GM12878 (cell line): ENCODE results near the gene UMAD1.

Source experiments
- CEBPB ChIP-seq, 2 experiments: fragments of 150-350 bp in 1 of 2; IDR thresholded peaks; 2 replicates each; pipeline ENCODE4 v1.6.1; 2012 to 2014; ENCODE audit warnings: low read depth in 2 of 2, low read length in 2 of 2, borderline replicate concordance in 1 of 2, inconsistent platforms in 1 of 2
- GATAD2B ChIP-seq: fragments of 450-650 bp; conservative IDR thresholded peaks from 2 replicates; pipeline ENCODE4 v1.6.1; 2017; ENCODE audit warnings: low read depth, mild to moderate bottlenecking, moderate library complexity
- MYC ChIP-seq: IDR thresholded peaks from 2 replicates; pipeline ENCODE4 v1.6.1; 2011; ENCODE audit warnings: mild to moderate bottlenecking, low read length, moderate library complexity, inconsistent platforms; ENCODE audit not compliant: insufficient read depth, insufficient replicate concordance, insufficient read length, severe bottlenecking
- POLR2AphosphoS5 ChIP-seq: IDR thresholded peaks from 2 replicates; pipeline ENCODE4 v1.6.1; 2011; ENCODE audit warnings: mild to moderate bottlenecking, low read length, inconsistent platforms
- ZZZ3 ChIP-seq: IDR thresholded peaks from 2 replicates; pipeline ENCODE4 v1.6.1; 2011; ENCODE audit warnings: low read depth; ENCODE audit not compliant: control insufficient read depth, insufficient read length
- TF ChIP-seq, protein P1 (sequence below): fragments of 450-650 bp; IDR thresholded peaks from 2 replicates; pipeline ENCODE4 v1.6.1; 2016; ENCODE audit warnings: mild to moderate bottlenecking
- TF ChIP-seq, protein P2 (sequence below): IDR thresholded peaks from 2 replicates; pipeline ENCODE4 v1.6.1; 2012; ENCODE audit warnings: low read depth, low read length, improper control_type of control experiment

DNA sequence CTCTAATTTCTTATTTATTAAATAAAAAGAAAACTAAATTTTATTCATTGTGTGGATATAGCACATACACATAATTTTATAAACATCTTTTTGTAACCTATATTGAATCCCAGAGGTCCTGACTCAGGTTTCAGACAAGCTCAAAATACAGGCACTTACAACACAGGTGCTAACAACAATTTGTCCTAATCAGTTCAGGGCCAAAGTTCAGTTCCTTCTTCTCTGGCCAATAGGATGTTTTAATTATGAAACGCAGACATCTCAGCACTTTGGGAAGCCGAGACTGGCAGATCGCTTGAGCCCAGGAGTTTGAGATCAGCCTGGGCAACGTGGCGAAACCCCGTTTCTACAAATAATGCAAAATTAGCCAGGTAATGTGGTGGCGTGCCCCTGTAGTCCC, 62.9 kb downstream of the UMAD1 start:
- TF ChIP-seq MYC (no peak), POLR2AphosphoS5 (no peak), ZZZ3 (no peak), GATAD2B (no peak), CEBPB (IDR thresholded peaks at IDR 0.05; ENCODE audit: borderline replicate concordance in 1 of 2, low read depth in 2 of 2, low read length in 2 of 2) (no peak)
- TF ChIP-seq, protein P1, sequence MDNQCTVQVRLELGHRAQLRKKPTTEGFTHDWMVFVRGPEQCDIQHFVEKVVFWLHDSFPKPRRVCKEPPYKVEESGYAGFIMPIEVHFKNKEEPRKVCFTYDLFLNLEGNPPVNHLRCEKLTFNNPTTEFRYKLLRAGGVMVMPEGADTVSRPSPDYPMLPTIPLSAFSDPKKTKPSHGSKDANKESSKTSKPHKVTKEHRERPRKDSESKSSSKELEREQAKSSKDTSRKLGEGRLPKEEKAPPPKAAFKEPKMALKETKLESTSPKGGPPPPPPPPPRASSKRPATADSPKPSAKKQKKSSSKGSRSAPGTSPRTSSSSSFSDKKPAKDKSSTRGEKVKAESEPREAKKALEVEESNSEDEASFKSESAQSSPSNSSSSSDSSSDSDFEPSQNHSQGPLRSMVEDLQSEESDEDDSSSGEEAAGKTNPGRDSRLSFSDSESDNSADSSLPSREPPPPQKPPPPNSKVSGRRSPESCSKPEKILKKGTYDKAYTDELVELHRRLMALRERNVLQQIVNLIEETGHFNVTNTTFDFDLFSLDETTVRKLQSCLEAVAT, result no peak
- TF ChIP-seq, protein P2, sequence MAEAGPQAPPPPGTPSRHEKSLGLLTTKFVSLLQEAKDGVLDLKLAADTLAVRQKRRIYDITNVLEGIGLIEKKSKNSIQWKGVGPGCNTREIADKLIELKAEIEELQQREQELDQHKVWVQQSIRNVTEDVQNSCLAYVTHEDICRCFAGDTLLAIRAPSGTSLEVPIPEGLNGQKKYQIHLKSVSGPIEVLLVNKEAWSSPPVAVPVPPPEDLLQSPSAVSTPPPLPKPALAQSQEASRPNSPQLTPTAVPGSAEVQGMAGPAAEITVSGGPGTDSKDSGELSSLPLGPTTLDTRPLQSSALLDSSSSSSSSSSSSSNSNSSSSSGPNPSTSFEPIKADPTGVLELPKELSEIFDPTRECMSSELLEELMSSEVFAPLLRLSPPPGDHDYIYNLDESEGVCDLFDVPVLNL, result no peak
